ENCODE measurements around the gene VAV3.
"Not testable (repeated sequence)": the region's sequence is repeated elsewhere in the genome, so short reads cannot be mapped to it uniquely, and the experiment has no call there.

VAV3 gene

GRCh38 chr1:107710005-107710404, 255.0 kb downstream of the VAV3 start:
- no peak for DNase-seq

GRCh38 chr1:107707111-107707510, 257.9 kb downstream of the VAV3 start:
- DNase-seq, result no peak

GRCh38 chr1:107706182-107706581, 258.8 kb downstream of the VAV3 start:
- DNase-seq, result no peak

- DNase-seq, result no peak
These were observed 260.1 kb downstream of the VAV3 start for GRCh38 chr1:107704911-107705310.

- DNase-seq, result no peak
These were observed 261.9 kb downstream of the VAV3 start for GRCh38 chr1:107702946-107703571.

- DNase-seq, result not testable (repeated sequence)
These were observed 264.3 kb downstream of the VAV3 start for GRCh38 chr1:107700651-107701050.

GRCh38 chr1:107698161-107698560, 266.8 kb downstream of the VAV3 start:
- DNase-seq, result no peak

- no peak for DNase-seq
These were observed 269.6 kb downstream of the VAV3 start for GRCh38 chr1:107695341-107695740.

- DNase-seq, result no peak
These were observed 272.2 kb downstream of the VAV3 start for GRCh38 chr1:107692580-107693345.

- no peak for DNase-seq
These were observed 273.4 kb downstream of the VAV3 start for GRCh38 chr1:107691540-107691939.

GRCh38 chr1:107690491-107690890, 274.5 kb downstream of the VAV3 start:
- no peak for DNase-seq

GRCh38 chr1:107689733-107690132, 275.2 kb downstream of the VAV3 start:
- no peak for DNase-seq

- DNase-seq, result no peak
These were observed 275.8 kb downstream of the VAV3 start for GRCh38 chr1:107689159-107689558.

- DNase-seq, result no peak
These were observed 276.9 kb downstream of the VAV3 start for GRCh38 chr1:107687849-107688753.

- no peak for DNase-seq
These were observed 281.3 kb downstream of the VAV3 start for GRCh38 chr1:107683683-107684082.

GRCh38 chr1:107683191-107683657, 281.8 kb downstream of the VAV3 start:
- DNase-seq, result no peak

GRCh38 chr1:107682467-107682866, 282.5 kb downstream of the VAV3 start:
- DNase-seq, result no peak

GRCh38 chr1:107681001-107681479, 283.9 kb downstream of the VAV3 start:
- no peak for DNase-seq

- no peak for DNase-seq
These were observed 284.4 kb downstream of the VAV3 start for GRCh38 chr1:107680579-107680985.

- no peak for DNase-seq
These were observed 285.5 kb downstream of the VAV3 start for GRCh38 chr1:107679411-107679953.

GRCh38 chr1:107678993-107679392, 286.0 kb downstream of the VAV3 start:
- DNase-seq, result no peak

- no peak for DNase-seq
These were observed 287.3 kb downstream of the VAV3 start for GRCh38 chr1:107677697-107678096.

- no peak for DNase-seq
These were observed 290.5 kb downstream of the VAV3 start for GRCh38 chr1:107674486-107674885.
